Vagina (tissue), 2 donors: ENCODE results near the gene MIEF1.

ENCODE experiments used
- POLR2A ChIP-seq, 2 donors: fragments of 450-650 bp; IDR thresholded peaks; one replicate each; pipeline ENCODE4 v1.6.1; 2017; ENCODE audit warnings: antibody characterized with exemption in 2 of 2, mild to moderate bottlenecking in 2 of 2, moderate library complexity in 2 of 2
- TF ChIP-seq, protein P1 (sequence below), 3 experiments: fragments of 450-650 bp in 2 of 3; fragments of 200-600 bp in 1 of 3; sonication (generic) in 1 of 3; IDR thresholded peaks; one replicate each; pipeline ENCODE4 v1.5.1; 2017 to 2019; ENCODE audit warnings: antibody characterized with exemption in 3 of 3, mild to moderate bottlenecking in 2 of 3, moderate library complexity in 2 of 3

DNA sequence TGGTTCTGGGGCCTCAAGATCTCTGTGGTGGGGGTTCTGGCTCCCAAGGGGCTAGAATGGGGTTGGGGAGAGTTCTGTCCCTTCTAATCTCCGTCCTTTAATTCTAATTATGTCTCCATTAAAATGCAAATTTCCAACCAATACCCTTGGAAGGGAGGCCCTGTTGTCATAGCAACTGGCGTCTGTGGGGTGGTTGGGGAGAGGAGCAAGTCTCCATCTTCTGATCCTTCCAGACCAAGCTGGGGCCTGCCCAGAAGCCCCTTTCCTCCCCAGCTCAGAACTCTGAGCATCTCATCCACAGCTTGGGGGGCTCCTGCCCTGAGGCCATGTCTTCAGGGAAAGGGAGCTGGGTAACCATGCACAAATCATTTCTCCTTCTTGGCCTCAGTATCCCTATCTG lies 35.9 kb downstream of the MIEF1 start:
- TF ChIP-seq POLR2A (IDR thresholded peaks at IDR 0.05) = no peak
- TF ChIP-seq, protein P1, sequence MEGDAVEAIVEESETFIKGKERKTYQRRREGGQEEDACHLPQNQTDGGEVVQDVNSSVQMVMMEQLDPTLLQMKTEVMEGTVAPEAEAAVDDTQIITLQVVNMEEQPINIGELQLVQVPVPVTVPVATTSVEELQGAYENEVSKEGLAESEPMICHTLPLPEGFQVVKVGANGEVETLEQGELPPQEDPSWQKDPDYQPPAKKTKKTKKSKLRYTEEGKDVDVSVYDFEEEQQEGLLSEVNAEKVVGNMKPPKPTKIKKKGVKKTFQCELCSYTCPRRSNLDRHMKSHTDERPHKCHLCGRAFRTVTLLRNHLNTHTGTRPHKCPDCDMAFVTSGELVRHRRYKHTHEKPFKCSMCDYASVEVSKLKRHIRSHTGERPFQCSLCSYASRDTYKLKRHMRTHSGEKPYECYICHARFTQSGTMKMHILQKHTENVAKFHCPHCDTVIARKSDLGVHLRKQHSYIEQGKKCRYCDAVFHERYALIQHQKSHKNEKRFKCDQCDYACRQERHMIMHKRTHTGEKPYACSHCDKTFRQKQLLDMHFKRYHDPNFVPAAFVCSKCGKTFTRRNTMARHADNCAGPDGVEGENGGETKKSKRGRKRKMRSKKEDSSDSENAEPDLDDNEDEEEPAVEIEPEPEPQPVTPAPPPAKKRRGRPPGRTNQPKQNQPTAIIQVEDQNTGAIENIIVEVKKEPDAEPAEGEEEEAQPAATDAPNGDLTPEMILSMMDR (IDR thresholded peaks at IDR 0.05) = no peak
